Duodenal mucosa (tissue), 2 donors: Measurements from ENCODE around the gene SEMA4F.

Source experiments
- H3K27ac ChIP-seq: one replicate; pipeline ENCODE4 v1.7.0; 2013; ENCODE audit warnings: low read depth, low read length
- H3K27me3 ChIP-seq, 2 donors: one replicate each; pipeline ENCODE4 v1.7.0; 2013; ENCODE audit warnings: low read length in 2 of 2, control low read depth in 1 of 2; ENCODE audit not compliant: insufficient read depth in 2 of 2, control insufficient read depth in 1 of 2
- H3K36me3 ChIP-seq, 2 donors: one replicate each; pipeline ENCODE4 v1.7.0; 2013; ENCODE audit warnings: low read length in 2 of 2, control low read depth in 1 of 2; ENCODE audit not compliant: insufficient read depth in 2 of 2, control insufficient read depth in 1 of 2
- H3K4me1 ChIP-seq, 2 donors: one replicate each; pipeline ENCODE4 v1.7.0; 2013; ENCODE audit warnings: low read length in 2 of 2, control low read depth in 1 of 2; ENCODE audit not compliant: insufficient read depth in 2 of 2, control insufficient read depth in 1 of 2
- H3K4me3 ChIP-seq, 2 donors: one replicate each; pipeline ENCODE4 v1.7.0; 2013; ENCODE audit warnings: low read length in 2 of 2, low read depth in 1 of 2
- H3K9ac ChIP-seq, 2 donors: one replicate each; pipeline ENCODE4 v1.7.0; 2013; ENCODE audit warnings: low read length in 2 of 2, low read depth in 1 of 2
- H3K9me3 ChIP-seq, 2 donors: one replicate each; pipeline ENCODE4 v1.7.0; 2013; ENCODE audit warnings: low read length in 2 of 2, control low read depth in 1 of 2; ENCODE audit not compliant: control insufficient read depth in 1 of 2

The SEMA4F gene, protein sequence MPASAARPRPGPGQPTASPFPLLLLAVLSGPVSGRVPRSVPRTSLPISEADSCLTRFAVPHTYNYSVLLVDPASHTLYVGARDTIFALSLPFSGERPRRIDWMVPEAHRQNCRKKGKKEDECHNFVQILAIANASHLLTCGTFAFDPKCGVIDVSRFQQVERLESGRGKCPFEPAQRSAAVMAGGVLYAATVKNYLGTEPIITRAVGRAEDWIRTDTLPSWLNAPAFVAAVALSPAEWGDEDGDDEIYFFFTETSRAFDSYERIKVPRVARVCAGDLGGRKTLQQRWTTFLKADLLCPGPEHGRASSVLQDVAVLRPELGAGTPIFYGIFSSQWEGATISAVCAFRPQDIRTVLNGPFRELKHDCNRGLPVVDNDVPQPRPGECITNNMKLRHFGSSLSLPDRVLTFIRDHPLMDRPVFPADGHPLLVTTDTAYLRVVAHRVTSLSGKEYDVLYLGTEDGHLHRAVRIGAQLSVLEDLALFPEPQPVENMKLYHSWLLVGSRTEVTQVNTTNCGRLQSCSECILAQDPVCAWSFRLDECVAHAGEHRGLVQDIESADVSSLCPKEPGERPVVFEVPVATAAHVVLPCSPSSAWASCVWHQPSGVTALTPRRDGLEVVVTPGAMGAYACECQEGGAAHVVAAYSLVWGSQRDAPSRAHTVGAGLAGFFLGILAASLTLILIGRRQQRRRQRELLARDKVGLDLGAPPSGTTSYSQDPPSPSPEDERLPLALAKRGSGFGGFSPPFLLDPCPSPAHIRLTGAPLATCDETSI

DNA sequence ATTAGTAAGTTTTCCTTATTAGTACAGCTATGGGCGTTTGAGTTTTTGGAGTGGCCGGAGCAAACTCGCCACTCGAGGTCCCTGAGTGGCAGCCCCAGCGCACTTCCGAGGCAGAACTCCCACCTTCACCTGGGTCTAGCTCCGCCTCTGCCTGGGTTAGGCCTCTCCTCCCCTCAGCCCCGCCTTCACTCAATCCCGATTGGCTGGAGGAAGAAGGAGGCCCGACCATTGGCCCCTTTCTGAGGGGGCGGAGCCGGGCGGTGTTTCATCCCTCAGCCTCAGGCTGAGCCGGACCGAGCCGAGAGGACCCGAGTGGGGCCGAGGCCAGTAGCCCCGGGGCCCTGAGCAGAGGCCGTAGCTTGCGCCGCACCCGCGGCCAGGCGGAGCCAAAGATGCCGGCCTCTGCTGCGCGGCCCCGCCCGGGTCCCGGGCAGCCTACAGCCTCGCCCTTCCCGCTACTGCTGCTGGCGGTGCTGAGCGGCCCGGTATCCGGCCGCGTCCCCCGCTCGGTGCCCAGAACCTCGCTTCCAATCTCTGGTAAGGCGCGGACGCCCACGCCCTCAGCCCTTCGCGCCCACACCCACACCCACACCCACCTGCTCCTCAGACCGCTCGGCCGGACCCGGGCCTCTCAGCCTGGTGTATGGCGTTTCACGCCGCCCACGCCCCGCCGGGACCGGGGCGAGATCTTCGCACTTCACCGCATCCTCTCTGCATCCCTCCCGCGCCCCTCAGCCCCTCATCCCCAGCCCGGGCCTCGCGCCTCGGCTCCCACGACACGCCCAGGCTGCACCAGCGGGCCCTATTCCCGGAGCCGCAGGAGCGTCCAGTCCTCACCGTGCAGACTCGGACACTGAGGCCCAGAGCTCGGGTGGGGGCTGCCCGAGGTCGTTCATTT, at the start of gene SEMA4F:
Gene SEMA4F, plus strand, starts transcription at position 263 of the 898 bp plus-strand sequence. Its CDS starts 130 bp downstream, at position 393.
- H3K27me3 ChIP-seq, result peaks cover 4 to 14% of the 10 kb centered on the region in 2 donors
- H3K9me3 ChIP-seq, result no peaks in the 10 kb centered on the region
- peak within 1 kb of the TSS; percentile 67 for H3K9ac ChIP-seq
- H3K4me1 ChIP-seq, result peaks cover 3 to 13% of the 10 kb centered on the region in 2 donors
- no peaks in the 10 kb centered on the region for H3K36me3 ChIP-seq
- H3K27ac ChIP-seq, result no peak within 1 kb of the TSS
- peak within 1 kb of the TSS; percentile 71 to 76 for H3K4me3 ChIP-seq

DNA sequence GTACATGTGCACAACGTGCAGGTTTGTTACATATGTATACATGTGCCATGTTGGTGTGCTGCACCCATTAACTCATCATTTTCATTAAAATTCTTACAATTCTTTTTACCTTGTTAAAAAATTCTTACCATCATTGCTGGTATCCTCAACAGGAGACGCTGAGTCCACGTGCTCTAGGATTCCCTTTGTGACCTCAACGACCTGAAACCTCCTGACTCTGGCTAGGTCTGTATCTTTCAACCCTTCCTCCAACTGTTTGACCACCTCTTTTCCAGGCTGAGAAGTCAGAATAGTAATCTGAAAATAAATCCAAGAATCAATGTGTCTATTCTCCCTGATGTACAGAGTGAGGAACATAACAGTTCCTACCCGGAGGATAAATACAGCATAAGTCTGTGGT, 47.1 kb upstream of the SEMA4F start:
- no peak overlapping the region for H3K9ac ChIP-seq
- H3K4me3 ChIP-seq, result no peak overlapping the region
- no peaks in the 10 kb centered on the region for H3K9me3 ChIP-seq
- no peaks in the 10 kb centered on the region for H3K4me1 ChIP-seq
- H3K27ac ChIP-seq, result no peak overlapping the region
- no peaks in the 10 kb centered on the region for H3K36me3 ChIP-seq
- peaks cover 0 to 12% of the 10 kb centered on the region in 2 donors for H3K27me3 ChIP-seq

- peaks cover 4% of the 10 kb centered on the region in 2 donors for H3K4me1 ChIP-seq
- peaks cover 0 to 4% of the 10 kb centered on the region in 2 donors for H3K27me3 ChIP-seq
- no peak overlapping the region for H3K4me3 ChIP-seq
- no peak overlapping the region for H3K9ac ChIP-seq
- H3K9me3 ChIP-seq, result no peaks in the 10 kb centered on the region
- no peaks in the 10 kb centered on the region for H3K36me3 ChIP-seq
- H3K27ac ChIP-seq, result no peak overlapping the region
Measured at GRCh38 chr2:74617122-74617521, 36.9 kb upstream of the SEMA4F start.

- no peak overlapping the region for H3K9ac ChIP-seq
- no peaks in the 10 kb centered on the region for H3K36me3 ChIP-seq
- no peaks in the 10 kb centered on the region for H3K9me3 ChIP-seq
- no peak overlapping the region for H3K4me3 ChIP-seq
- H3K27ac ChIP-seq, result no peak overlapping the region
- H3K27me3 ChIP-seq, result peaks cover 0 to 4% of the 10 kb centered on the region in 2 donors
- peaks cover 4% of the 10 kb centered on the region in 2 donors for H3K4me1 ChIP-seq
Measured at GRCh38 chr2:74618410-74619083, 35.5 kb upstream of the SEMA4F start.

DNA sequence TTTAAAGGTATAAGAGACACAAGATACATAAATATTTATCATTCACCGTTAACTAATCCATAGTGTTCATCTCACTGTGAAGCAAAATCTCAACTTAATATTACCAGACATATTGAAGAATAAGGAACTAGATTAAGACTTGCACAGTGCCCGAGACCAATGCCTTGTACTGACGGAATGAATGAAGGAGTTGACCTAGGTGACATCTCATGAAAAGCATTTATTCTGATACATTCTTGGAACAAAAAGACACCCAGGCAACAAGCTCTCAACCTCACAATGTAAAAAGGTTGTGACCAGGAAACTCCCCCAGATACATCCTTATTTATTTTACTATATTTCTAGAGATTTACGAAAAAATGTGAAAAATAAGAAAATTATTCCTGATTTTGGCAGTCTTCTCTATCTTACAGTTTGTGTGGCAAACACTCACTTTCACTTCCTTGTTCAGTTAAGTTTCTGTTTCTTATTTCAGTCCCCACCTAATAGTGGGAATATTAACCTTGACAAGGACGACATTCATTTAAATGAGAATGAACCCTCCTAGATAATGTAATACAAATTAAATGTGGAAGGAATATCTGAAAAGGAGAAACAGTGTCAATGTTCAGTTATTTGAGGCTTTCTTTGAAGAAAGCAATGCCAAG, 34.3 kb upstream of the SEMA4F start:
- peaks cover 0 to 4% of the 10 kb centered on the region in 2 donors for H3K27me3 ChIP-seq
- no peaks in the 10 kb centered on the region for H3K9me3 ChIP-seq
- H3K4me3 ChIP-seq, result no peak overlapping the region
- H3K36me3 ChIP-seq, result no peaks in the 10 kb centered on the region
- no peak overlapping the region for H3K9ac ChIP-seq
- no peak overlapping the region for H3K27ac ChIP-seq
- H3K4me1 ChIP-seq, result peaks cover 4% of the 10 kb centered on the region in 2 donors

DNA sequence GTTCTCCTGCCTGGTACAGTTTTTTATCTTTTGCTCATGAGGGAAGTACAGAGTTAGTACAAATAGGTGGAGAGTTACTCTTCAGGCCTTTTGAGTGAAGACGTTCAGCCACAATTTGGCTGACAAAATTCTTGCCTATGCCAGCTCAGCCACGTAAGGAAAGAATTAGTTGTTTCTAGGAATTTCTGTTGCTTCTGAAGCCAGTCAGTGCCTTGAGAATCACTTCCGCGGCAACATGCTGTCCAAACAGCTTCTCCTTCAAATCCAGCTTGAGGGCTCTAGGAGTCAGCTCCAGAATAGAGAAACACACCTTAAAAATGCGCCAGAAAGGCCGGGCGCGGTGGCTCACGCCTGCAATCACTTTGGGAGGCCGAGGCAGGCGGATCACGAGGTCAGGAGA, 33.4 kb upstream of the SEMA4F start:
- Histone ChIP-seq H3K27me3 (peaks cover 0 to 4% of the 10 kb centered on the region in 2 donors), H3K9ac (no peak overlapping the region), H3K4me3 (no peak overlapping the region), H3K9me3 (no peaks in the 10 kb centered on the region), H3K36me3 (no peaks in the 10 kb centered on the region), H3K27ac (no peak overlapping the region), H3K4me1 (peaks cover 4% of the 10 kb centered on the region in 2 donors)

DNA sequence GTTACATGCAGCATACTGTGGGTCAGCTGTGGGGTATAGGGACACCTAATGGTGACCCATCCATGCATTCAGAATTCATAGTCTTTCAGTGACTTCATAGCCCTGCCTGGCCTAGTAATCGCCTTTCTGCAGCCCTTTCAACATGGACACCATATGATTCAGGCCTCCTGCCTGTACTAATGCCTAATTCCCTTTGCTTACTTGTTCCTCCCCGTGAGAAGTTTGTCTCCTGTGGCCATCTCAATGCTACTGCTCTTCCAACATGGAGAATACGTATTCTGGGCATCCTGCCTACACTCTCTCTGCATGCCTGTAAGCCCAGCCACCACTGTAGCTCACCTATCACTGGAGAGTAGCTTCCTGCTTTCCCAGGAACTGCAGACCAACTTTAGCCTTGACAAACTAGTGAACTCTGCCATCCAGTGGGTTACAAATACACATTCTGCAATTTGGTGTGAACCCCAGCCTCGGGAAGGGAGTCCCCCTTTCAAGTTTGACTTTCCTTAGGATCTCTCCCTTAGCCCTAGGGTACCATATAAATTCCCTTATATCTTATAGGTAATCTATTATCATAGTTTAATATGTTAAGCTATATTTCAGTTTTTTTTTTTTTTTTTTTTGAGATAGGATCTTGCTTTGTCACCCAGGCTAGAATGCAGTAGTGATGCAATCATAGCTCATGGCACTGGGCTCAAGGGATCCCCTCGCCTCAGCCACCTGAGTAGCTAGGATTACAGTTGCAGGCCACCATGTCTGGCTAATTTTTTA, 28.2 kb upstream of the SEMA4F start:
- Histone ChIP-seq H3K36me3 (no peaks in the 10 kb centered on the region), H3K4me3 (no peak overlapping the region), H3K27me3 (no peaks in the 10 kb centered on the region), H3K4me1 (no peaks in the 10 kb centered on the region), H3K9me3 (no peaks in the 10 kb centered on the region), H3K9ac (no peak overlapping the region), H3K27ac (no peak overlapping the region)

- no peaks in the 10 kb centered on the region for H3K27me3 ChIP-seq
- H3K4me1 ChIP-seq, result no peaks in the 10 kb centered on the region
- no peaks in the 10 kb centered on the region for H3K9me3 ChIP-seq
- H3K4me3 ChIP-seq, result no peak overlapping the region
- H3K27ac ChIP-seq, result no peak overlapping the region
- no peaks in the 10 kb centered on the region for H3K36me3 ChIP-seq
- no peak overlapping the region for H3K9ac ChIP-seq
Measured at GRCh38 chr2:74628538-74629105, 25.4 kb upstream of the SEMA4F start.
